ENCODE measurements around the gene FDXR. TPM values are rescaled to one million over a fixed set of nuclear protein-coding genes. Genes with fewer than 3 reads are reported as not detected.

Gene FDXR
- total and polyA plus RNA-seq, 9 of the 15 experiments (the other 6 are each of a cell fraction or from before 2014, with no cell fraction given), result 0.89 to 70.7 (median 30.9) TPM

DNA sequence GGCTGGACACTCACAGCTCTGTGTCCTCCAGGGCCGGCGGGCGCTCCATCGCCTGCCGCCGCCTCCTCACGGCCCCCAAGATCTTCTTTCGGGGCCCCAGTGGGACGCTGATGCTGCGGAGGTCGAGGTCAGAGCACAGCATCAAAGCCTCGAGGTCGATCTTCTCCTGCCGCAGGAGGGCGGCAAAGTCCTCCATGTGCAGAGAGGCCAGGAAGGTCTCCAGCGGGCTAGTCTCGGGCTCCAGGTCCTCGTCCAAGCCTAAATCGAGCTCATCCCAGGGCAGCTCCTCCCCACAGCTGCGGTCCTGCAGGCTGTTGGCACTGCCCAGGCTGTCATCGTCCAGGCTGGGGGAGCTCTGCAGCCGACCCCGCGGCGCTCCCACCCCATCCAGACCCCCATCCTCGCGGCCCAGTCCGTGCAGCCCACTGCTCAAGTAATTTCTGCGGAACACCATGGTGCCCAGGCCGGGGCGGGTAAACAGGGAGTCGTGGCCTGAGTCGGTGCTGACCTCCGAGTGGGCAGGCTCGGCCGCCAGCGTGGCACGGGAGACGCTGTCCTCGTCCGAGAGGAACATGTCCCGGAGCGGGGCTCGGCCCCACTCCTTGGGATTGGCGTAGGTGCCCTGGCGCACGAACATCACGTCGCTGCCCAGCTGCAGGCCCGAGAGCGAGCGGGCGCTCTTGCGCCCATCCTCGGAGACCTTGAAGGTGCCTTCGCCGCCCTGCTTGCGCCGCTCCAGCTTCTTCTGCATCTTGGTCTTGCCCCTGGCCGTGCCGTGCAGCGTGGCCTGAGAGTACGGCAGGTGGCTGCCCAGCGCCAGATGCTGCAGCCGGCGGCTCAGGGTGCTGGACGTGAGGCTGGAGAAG lies 46.9 kb upstream of the FDXR start (continued):
- TF ChIP-seq, protein P1, sequence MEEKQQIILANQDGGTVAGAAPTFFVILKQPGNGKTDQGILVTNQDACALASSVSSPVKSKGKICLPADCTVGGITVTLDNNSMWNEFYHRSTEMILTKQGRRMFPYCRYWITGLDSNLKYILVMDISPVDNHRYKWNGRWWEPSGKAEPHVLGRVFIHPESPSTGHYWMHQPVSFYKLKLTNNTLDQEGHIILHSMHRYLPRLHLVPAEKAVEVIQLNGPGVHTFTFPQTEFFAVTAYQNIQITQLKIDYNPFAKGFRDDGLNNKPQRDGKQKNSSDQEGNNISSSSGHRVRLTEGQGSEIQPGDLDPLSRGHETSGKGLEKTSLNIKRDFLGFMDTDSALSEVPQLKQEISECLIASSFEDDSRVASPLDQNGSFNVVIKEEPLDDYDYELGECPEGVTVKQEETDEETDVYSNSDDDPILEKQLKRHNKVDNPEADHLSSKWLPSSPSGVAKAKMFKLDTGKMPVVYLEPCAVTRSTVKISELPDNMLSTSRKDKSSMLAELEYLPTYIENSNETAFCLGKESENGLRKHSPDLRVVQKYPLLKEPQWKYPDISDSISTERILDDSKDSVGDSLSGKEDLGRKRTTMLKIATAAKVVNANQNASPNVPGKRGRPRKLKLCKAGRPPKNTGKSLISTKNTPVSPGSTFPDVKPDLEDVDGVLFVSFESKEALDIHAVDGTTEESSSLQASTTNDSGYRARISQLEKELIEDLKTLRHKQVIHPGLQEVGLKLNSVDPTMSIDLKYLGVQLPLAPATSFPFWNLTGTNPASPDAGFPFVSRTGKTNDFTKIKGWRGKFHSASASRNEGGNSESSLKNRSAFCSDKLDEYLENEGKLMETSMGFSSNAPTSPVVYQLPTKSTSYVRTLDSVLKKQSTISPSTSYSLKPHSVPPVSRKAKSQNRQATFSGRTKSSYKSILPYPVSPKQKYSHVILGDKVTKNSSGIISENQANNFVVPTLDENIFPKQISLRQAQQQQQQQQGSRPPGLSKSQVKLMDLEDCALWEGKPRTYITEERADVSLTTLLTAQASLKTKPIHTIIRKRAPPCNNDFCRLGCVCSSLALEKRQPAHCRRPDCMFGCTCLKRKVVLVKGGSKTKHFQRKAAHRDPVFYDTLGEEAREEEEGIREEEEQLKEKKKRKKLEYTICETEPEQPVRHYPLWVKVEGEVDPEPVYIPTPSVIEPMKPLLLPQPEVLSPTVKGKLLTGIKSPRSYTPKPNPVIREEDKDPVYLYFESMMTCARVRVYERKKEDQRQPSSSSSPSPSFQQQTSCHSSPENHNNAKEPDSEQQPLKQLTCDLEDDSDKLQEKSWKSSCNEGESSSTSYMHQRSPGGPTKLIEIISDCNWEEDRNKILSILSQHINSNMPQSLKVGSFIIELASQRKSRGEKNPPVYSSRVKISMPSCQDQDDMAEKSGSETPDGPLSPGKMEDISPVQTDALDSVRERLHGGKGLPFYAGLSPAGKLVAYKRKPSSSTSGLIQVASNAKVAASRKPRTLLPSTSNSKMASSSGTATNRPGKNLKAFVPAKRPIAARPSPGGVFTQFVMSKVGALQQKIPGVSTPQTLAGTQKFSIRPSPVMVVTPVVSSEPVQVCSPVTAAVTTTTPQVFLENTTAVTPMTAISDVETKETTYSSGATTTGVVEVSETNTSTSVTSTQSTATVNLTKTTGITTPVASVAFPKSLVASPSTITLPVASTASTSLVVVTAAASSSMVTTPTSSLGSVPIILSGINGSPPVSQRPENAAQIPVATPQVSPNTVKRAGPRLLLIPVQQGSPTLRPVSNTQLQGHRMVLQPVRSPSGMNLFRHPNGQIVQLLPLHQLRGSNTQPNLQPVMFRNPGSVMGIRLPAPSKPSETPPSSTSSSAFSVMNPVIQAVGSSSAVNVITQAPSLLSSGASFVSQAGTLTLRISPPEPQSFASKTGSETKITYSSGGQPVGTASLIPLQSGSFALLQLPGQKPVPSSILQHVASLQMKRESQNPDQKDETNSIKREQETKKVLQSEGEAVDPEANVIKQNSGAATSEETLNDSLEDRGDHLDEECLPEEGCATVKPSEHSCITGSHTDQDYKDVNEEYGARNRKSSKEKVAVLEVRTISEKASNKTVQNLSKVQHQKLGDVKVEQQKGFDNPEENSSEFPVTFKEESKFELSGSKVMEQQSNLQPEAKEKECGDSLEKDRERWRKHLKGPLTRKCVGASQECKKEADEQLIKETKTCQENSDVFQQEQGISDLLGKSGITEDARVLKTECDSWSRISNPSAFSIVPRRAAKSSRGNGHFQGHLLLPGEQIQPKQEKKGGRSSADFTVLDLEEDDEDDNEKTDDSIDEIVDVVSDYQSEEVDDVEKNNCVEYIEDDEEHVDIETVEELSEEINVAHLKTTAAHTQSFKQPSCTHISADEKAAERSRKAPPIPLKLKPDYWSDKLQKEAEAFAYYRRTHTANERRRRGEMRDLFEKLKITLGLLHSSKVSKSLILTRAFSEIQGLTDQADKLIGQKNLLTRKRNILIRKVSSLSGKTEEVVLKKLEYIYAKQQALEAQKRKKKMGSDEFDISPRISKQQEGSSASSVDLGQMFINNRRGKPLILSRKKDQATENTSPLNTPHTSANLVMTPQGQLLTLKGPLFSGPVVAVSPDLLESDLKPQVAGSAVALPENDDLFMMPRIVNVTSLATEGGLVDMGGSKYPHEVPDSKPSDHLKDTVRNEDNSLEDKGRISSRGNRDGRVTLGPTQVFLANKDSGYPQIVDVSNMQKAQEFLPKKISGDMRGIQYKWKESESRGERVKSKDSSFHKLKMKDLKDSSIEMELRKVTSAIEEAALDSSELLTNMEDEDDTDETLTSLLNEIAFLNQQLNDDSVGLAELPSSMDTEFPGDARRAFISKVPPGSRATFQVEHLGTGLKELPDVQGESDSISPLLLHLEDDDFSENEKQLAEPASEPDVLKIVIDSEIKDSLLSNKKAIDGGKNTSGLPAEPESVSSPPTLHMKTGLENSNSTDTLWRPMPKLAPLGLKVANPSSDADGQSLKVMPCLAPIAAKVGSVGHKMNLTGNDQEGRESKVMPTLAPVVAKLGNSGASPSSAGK (IDR thresholded peaks at IDR 0.05), result peak; percentile 34; the same call in 1 of the 2 replicates
- TF ChIP-seq, protein P2, sequence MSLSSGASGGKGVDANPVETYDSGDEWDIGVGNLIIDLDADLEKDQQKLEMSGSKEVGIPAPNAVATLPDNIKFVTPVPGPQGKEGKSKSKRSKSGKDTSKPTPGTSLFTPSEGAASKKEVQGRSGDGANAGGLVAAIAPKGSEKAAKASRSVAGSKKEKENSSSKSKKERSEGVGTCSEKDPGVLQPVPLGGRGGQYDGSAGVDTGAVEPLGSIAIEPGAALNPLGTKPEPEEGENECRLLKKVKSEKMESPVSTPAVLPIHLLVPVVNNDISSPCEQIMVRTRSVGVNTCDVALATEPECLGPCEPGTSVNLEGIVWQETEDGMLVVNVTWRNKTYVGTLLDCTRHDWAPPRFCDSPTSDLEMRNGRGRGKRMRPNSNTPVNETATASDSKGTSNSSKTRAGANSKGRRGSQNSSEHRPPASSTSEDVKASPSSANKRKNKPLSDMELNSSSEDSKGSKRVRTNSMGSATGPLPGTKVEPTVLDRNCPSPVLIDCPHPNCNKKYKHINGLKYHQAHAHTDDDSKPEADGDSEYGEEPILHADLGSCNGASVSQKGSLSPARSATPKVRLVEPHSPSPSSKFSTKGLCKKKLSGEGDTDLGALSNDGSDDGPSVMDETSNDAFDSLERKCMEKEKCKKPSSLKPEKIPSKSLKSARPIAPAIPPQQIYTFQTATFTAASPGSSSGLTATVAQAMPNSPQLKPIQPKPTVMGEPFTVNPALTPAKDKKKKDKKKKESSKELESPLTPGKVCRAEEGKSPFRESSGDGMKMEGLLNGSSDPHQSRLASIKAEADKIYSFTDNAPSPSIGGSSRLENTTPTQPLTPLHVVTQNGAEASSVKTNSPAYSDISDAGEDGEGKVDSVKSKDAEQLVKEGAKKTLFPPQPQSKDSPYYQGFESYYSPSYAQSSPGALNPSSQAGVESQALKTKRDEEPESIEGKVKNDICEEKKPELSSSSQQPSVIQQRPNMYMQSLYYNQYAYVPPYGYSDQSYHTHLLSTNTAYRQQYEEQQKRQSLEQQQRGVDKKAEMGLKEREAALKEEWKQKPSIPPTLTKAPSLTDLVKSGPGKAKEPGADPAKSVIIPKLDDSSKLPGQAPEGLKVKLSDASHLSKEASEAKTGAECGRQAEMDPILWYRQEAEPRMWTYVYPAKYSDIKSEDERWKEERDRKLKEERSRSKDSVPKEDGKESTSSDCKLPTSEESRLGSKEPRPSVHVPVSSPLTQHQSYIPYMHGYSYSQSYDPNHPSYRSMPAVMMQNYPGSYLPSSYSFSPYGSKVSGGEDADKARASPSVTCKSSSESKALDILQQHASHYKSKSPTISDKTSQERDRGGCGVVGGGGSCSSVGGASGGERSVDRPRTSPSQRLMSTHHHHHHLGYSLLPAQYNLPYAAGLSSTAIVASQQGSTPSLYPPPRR (CRISPR knock-in tag; IDR thresholded peaks at IDR 0.05; ENCODE audit: borderline replicate concordance), result no peak
- TF ChIP-seq ZNF561 (CRISPR knock-in tag; conservative IDR thresholded peaks at IDR 0.05), result no peak
- TF ChIP-seq, protein P3, sequence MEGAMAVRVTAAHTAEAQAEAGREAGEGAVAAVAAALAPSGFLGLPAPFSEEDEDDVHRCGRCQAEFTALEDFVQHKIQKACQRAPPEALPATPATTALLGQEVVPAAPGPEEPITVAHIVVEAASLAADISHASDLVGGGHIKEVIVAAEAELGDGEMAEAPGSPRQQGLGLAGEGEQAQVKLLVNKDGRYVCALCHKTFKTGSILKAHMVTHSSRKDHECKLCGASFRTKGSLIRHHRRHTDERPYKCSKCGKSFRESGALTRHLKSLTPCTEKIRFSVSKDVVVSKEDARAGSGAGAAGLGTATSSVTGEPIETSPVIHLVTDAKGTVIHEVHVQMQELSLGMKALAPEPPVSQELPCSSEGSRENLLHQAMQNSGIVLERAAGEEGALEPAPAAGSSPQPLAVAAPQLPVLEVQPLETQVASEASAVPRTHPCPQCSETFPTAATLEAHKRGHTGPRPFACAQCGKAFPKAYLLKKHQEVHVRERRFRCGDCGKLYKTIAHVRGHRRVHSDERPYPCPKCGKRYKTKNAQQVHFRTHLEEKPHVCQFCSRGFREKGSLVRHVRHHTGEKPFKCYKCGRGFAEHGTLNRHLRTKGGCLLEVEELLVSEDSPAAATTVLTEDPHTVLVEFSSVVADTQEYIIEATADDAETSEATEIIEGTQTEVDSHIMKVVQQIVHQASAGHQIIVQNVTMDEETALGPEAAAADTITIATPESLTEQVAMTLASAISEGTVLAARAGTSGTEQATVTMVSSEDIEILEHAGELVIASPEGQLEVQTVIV (CRISPR knock-in tag; IDR thresholded peaks at IDR 0.05; ENCODE audit: borderline replicate concordance), result no peak
- no peak for TF ChIP-seq TCF7 (IDR thresholded peaks at IDR 0.05; ENCODE audit: borderline replicate concordance)
